GM19328 (cell line): ENCODE measurements around the gene MLLT10.

Experiments
- ATAC-seq: cut with Tn5 transposase; IDR thresholded peaks from one replicate; pipeline ENCODE4 v1.9.1; 2021; ENCODE audit warnings: mild to moderate bottlenecking, moderate library complexity; ENCODE audit not compliant: unreplicated experiment

MLLT10 gene

GRCh38 chr10:21759232-21759631 is 225.2 kb downstream of the MLLT10 start:
- ATAC-seq: no peak

DNA sequence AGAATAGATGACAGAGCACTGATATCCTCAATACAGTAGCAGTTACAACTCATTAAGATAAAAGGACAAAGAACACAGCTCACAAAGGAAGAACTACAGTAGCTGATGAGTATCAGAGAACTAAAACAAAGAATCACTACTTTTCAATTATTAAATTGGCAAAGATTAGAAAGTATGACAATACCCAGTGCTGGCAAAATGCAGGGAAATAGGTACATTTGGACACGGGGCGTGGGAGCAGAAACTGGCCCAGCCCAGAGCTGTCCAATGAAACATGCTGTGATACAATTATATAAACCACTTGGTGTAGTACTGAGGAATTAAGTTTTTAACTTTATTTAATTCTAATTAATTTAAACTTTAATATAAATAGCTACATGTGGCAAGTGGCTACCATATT is 226.3 kb downstream of the MLLT10 start:
- ATAC-seq: no peak

DNA sequence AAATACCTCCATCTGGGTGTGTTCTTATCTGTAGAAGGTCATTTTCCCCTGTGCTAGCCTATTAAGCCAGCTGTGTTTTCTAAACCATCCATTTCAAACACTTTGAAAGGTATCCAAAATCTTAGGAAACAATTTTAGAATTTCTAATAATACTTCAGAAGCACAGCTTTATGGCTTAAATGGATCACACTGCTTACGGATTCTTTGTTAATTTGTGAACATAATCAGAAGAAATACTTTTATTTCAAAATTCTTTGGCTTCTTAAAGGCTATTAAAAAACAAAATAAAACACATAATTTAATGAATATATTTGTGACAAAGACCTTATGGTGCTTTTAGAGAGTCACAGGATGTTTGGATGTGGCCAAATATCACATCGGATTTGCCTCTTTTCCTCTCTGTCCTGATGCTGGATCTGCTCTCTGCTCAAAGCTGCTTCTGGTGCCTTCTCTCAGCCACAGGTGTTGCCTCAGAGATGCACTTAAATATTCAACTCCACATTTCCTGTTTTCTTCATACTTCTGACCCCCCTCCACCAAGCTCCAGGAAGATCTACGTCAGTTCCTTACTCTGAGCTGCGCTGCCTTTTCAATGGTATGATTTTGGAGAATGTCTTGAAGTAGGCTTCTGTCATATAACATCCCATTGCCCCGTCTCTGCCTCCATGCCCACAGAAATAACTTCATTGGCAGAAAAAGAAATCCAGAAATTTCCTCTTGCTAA is 230.6 kb downstream of the MLLT10 start:
- ATAC-seq: no peak

DNA sequence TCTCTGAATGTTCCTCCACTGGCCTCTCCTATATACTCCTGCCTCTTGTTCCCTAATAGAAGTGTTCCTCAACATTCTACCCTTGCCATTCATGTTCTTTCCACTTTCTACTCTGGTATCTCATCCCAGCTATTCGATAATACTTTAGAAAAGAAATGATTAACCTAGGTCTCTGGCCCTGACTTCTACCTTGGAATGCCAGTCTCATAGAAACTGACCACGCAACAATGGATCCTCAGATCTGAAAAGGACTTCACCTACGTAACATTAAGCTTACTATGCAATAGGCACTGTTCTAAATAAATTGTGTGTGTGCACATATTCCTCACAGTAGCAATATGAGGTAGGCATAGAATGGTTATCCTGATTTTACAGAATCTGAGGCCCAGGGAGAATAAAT is 235.0 kb downstream of the MLLT10 start:
- ATAC-seq: no peak

DNA sequence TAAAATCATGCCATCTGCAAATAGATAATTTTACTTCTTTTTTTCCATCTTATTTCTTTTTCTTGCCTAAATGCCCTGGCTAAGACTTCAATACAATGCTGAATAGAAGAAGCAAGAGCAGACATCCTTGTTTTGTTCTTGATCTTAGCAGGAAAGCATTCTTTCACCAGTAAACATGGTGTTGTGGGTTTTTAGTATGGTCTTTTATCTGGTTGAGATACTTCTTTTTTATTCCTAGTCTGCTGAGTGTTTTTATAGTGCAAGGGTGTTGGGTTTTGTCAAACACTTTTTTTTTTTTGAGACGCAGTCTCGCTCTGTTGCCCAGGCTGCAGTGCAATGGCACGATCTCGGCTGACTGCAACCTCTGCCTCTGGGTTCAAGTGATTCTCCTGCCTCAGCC is 237.2 kb downstream of the MLLT10 start:
- ATAC-seq: no peak

- no peak for ATAC-seq
Observed at GRCh38 chr10:21776883-21777282, 242.9 kb downstream of the MLLT10 start.

- ATAC-seq: no peak
Observed at GRCh38 chr10:21791276-21791675, 257.2 kb downstream of the MLLT10 start.
